ENCODE results near the gene SHC4. TPM values are rescaled to one million over a fixed set of nuclear protein-coding genes. Genes with fewer than 3 reads are reported as not detected.

The SHC4 gene
- polyA plus RNA-seq, 1 of the 3 experiments (the other 2 are of a cell fraction): 1.6 TPM

DNA sequence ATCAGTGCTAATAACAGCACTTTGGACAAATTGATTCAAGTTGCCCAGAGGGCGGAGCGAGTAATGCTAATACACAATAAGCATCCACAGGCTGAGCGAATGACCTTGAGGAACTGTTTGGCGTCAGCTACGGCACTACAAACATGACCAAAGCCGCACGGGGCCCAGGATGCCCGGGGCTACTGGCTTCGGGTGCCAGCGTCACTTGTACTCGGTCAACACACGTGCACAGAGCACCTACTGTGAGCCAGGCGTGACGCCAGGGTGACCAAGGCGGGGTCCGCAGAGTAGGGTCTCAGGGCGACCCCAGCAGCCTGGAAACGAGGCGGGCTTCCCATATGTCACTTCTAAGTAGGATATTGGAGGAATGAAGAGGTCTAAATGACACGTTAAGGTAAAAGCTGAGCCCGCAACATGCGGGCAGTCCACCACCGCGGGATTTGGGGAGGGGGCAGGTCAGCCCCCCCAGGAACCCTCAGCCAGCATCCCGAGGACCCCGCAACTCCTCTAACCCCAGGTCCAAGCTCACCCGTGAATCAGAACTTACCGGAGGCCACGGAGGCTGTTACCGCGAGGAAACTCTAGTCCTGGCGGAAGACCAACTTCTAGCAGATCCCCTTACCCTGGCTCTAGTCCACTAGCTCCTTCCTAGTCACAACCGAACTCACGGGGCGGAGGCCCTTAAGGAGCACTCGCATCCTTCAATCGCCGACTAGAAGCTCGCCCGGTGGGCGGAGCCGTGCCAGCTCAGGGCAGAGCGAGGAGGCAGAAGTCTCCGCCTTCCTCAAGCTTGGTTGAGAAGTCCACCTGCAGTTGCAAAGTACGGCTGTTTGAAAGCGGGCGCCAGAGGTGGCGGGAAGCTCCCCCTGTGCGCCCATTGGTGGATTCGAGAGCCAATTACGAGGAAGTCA is 153.1 kb downstream of the SHC4 start, which contains the start of gene CEP152 (continued):
- TF ChIP-seq SMC3 (IDR thresholded peaks at IDR 0.05; ENCODE audit: low read depth, low read length): no peak

DNA sequence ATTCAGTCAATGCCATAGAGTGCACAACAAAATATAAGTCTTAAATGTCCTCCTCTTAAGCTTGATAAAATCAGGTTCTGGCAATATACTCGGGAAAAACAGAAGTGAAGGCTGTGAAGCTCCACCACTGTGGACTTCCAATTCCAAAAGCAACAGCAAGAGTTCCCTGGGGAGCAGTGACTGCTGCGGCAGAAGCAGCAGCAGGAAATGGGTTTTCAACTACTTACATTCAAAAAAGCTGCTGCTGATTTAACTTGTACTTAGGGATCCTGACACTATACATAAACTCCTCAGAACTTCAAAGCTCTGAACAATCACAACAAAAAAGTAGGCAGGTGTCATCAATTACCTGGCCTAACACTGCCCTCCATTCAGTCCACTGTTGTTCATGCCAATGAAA is 157.6 kb downstream of the SHC4 start:
- DNase-seq: no peak
- Histone ChIP-seq H3K9me3 (no peaks in the 10 kb centered on the region), H3K27ac (ENCODE audit: low read depth in 2 of 2, low read length in 1 of 2) (peak overlapping the region in 1 of 2 experiments; percentile 73; a peak in 2 of 4 replicates), H3K9me2 (no peaks in the 10 kb centered on the region), H3K27me3 (ENCODE audit: insufficient read depth) (no peaks in the 10 kb centered on the region), H3F3A (replicated peaks; ENCODE audit: insufficient read depth) (peaks cover 22% of the 10 kb centered on the region), H3K36me3 (replicated peaks in 1 of 2; ENCODE audit: control insufficient read depth in 1 of 2, insufficient read depth in 2 of 2, low read length in 1 of 2) (peaks cover 0 to 3% of the 10 kb centered on the region in 2 experiments), H3K4me3 (ENCODE audit: low read depth in 2 of 2, low read length in 1 of 2) (no peak overlapping the region), H3K79me2 (ENCODE audit: insufficient read depth) (peaks cover 86% of the 10 kb centered on the region), H3K9ac (no peak overlapping the region; the same call in 1 of the 2 replicates), H4K20me1 (ENCODE audit: insufficient read depth) (no peaks in the 10 kb centered on the region), H3K4me2 (peak overlapping the region; percentile 11; the same call in 1 of the 2 replicates), H3K4me1 (ENCODE audit: control insufficient read depth in 1 of 2, insufficient read depth in 2 of 2, low read depth in 1 of 2, low read length in 1 of 2) (peaks cover 8 to 16% of the 10 kb centered on the region in 2 experiments; a peak in 3 of 4 replicates), H2AFZ (ENCODE audit: low read depth) (no peak overlapping the region)
- 95% methylated on average over 2 of the region's 2 CpGs for WGBS (ENCODE audit: low lambda C conversion rate)
- TF ChIP-seq FOXJ3 (CRISPR knock-in tag; IDR thresholded peaks at IDR 0.05): no peak
- TF ChIP-seq POLR2AphosphoS5 (IDR thresholded peaks at IDR 0.05; ENCODE audit: low read depth, low read length): no peak
- no peak for TF ChIP-seq FOXM1 (IDR thresholded peaks at IDR 0.05; ENCODE audit: low read depth)
- TF ChIP-seq RAD21 (IDR thresholded peaks at IDR 0.05; ENCODE audit: low read length): no peak
- no peak for TF ChIP-seq TCF12 (IDR thresholded peaks at IDR 0.05)
- no peak for TF ChIP-seq RXRA (IDR thresholded peaks at IDR 0.05; ENCODE audit: borderline replicate concordance, low read depth)
- no peak for TF ChIP-seq ELF1 (IDR thresholded peaks at IDR 0.05)
- TF ChIP-seq, protein P1, sequence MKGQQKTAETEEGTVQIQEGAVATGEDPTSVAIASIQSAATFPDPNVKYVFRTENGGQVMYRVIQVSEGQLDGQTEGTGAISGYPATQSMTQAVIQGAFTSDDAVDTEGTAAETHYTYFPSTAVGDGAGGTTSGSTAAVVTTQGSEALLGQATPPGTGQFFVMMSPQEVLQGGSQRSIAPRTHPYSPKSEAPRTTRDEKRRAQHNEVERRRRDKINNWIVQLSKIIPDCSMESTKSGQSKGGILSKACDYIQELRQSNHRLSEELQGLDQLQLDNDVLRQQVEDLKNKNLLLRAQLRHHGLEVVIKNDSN (IDR thresholded peaks at IDR 0.05; ENCODE audit: borderline replicate concordance, low read depth): no peak
- TF ChIP-seq GATA2 (CRISPR knock-in tag; IDR thresholded peaks at IDR 0.05): no peak
- TF ChIP-seq, protein P2, sequence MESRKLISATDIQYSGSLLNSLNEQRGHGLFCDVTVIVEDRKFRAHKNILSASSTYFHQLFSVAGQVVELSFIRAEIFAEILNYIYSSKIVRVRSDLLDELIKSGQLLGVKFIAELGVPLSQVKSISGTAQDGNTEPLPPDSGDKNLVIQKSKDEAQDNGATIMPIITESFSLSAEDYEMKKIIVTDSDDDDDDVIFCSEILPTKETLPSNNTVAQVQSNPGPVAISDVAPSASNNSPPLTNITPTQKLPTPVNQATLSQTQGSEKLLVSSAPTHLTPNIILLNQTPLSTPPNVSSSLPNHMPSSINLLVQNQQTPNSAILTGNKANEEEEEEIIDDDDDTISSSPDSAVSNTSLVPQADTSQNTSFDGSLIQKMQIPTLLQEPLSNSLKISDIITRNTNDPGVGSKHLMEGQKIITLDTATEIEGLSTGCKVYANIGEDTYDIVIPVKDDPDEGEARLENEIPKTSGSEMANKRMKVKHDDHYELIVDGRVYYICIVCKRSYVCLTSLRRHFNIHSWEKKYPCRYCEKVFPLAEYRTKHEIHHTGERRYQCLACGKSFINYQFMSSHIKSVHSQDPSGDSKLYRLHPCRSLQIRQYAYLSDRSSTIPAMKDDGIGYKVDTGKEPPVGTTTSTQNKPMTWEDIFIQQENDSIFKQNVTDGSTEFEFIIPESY (IDR thresholded peaks at IDR 0.05; ENCODE audit: borderline replicate concordance, low read depth): no peak
- no peak for TF ChIP-seq RFX5 (IDR thresholded peaks at IDR 0.05; ENCODE audit: low read length)
- CTCF ChIA-PET: interaction anchor here (0.6 to 1.5 kb wide), 4 partner anchors 50 to 1623 kb away, joined by 3 to 8 read pairs (median 4); no protein-coding TSS in a partner anchor
- POLR2A ChIA-PET: no interaction called here
